K562 (cell line): ENCODE data around the gene UBALD2. TPM values are rescaled to one million over a fixed set of nuclear protein-coding genes. Genes with fewer than 3 reads are reported as not detected.
A peak's percentile ranks its signal among the peaks of the same experiment; 100 is the strongest.

Source experiments
- ATAC-seq: fragments of 200-7000 bp; cut with Tn5 transposase; 3 replicates; pipeline ENCODE4 v1.9.1; 2020; ENCODE audit warnings: moderate library complexity
- BruUV-seq: library from RNA; stranded (reverse); fragments of 400-500 nt; replicated peaks from 2 replicates; lab custom pipeline; 2021; lab: Mats Ljungman, UMichigan
- CTCF ChIA-PET: fragments of 300-600 bp; formaldehyde crosslinking; extraction: SDS; loops from one replicate; lab custom pipeline; 2021; ENCODE audit warnings: low intra/inter-chr PET ratio; lab: Yijun Ruan, JAX
- POLR2A ChIA-PET: fragments of 300-600, 350-650 bp; sonication (Branson Sonifier 250); formaldehyde crosslinking; extraction: SDS; loops from one replicate; lab custom pipeline; 2021; ENCODE audit warnings: antibody characterized with exemption, inconsistent platforms; lab: Yijun Ruan, JAX
- DNase-seq, 4 experiments: peaks; one replicate each; pipeline versions ENCODE4 v3.0.0 to v3.0.0-alpha.2; 2011 to 2018; ENCODE audit warnings: low spot score in 3 of 4, mixed read lengths in 3 of 4; ENCODE audit errors: extremely low read depth in 1 of 4
- FAIRE-seq: peaks from 2 replicates; lab custom pipeline; 2011; peaks lifted over from hg19 to GRCh38; lab: Jason Lieb, UNC
- H2AFZ ChIP-seq: 2 replicates; pipeline ENCODE4 v1.6.0; 2011; ENCODE audit warnings: low read depth, low read length, control low read depth, inconsistent platforms
- H3K27ac ChIP-seq: fragments of 200-600 bp; 3 replicates; pipeline ENCODE4 v1.8.0; 2011; ENCODE audit warnings: low read depth, mild to moderate bottlenecking, control low read depth, inconsistent platforms, low read length, moderate library complexity, mixed read lengths; ENCODE audit errors: extremely low read depth
- H3K27me3 ChIP-seq, 2 experiments: fragments of 300-600 bp in 1 of 2; 2 replicates in 1 of 2; 3 replicates in 1 of 2; pipeline versions ENCODE4 v1.6.0 to v1.8.0; 2011; ENCODE audit warnings: inconsistent platforms in 2 of 2, low read length in 2 of 2, mild to moderate bottlenecking in 1 of 2, mixed read lengths in 1 of 2, moderate library complexity in 1 of 2; ENCODE audit not compliant: control insufficient read depth in 2 of 2, insufficient read depth in 2 of 2
- H3K36me3 ChIP-seq: fragments of 300-600 bp; 3 replicates; pipeline ENCODE4 v1.8.0; 2011; ENCODE audit warnings: mild to moderate bottlenecking, low read length, inconsistent platforms; ENCODE audit not compliant: control insufficient read depth, insufficient read depth
- H3K4me1 ChIP-seq, 2 experiments: fragments of 200-600 bp in 1 of 2; replicated peaks in 1 of 2; 2 replicates in 1 of 2; 3 replicates in 1 of 2; pipeline versions ENCODE4 v1.5.1 to v1.8.0; 2011; ENCODE audit warnings: inconsistent platforms in 2 of 2, low read length in 2 of 2, mild to moderate bottlenecking in 1 of 2, mixed read lengths in 1 of 2, moderate library complexity in 1 of 2; ENCODE audit not compliant: control insufficient read depth in 2 of 2, insufficient read depth in 2 of 2
- H3K4me2 ChIP-seq: 2 replicates; pipeline ENCODE4 v1.6.1; 2011; ENCODE audit warnings: low read length, control low read depth, inconsistent platforms, mixed read lengths; ENCODE audit not compliant: insufficient read depth
- H3K4me3 ChIP-seq: fragments of 200-600 bp; sonication (generic), shearing (Covaris generic); 2 replicates; pipeline ENCODE4 v1.5.1; 2016; ENCODE audit warnings: control low read depth, inconsistent platforms
- H3K79me2 ChIP-seq: fragments of 200-600 bp; 3 replicates; pipeline ENCODE4 v1.8.0; 2011; ENCODE audit warnings: low read length, inconsistent platforms; ENCODE audit not compliant: control insufficient read depth, insufficient read depth
- H3K9ac ChIP-seq, 2 experiments: 2 replicates each; pipeline versions ENCODE4 v1.6.0 to v1.6.1; 2011; ENCODE audit warnings: low read depth in 2 of 2, low read length in 2 of 2, control low read depth in 1 of 2, inconsistent platforms in 1 of 2, mild to moderate bottlenecking in 1 of 2, mixed read lengths in 1 of 2; ENCODE audit not compliant: insufficient read depth in 1 of 2
- H3K9me1 ChIP-seq: one replicate; pipeline ENCODE4 v1.6.0; 2011; ENCODE audit warnings: inconsistent platforms, mild to moderate bottlenecking, low read length, moderate library complexity; ENCODE audit not compliant: control insufficient read depth, insufficient read depth
- H3K9me3 ChIP-seq: replicated peaks from 2 replicates; pipeline ENCODE4 v1.5.1; 2011; ENCODE audit warnings: low read depth, low read length, inconsistent platforms; ENCODE audit not compliant: control insufficient read depth, insufficient read depth
- H4K20me1 ChIP-seq: replicated peaks from 2 replicates; pipeline ENCODE4 v1.6.1; 2011; ENCODE audit warnings: low read length, inconsistent platforms, mixed read lengths; ENCODE audit not compliant: control insufficient read depth, insufficient read depth
- ARNT ChIP-seq, 2 experiments: fragments of 450-650 bp; IDR thresholded peaks; 2 replicates each; pipeline ENCODE4 v1.6.1; 2016; ENCODE audit warnings: mild to moderate bottlenecking in 1 of 2
- ETV1 ChIP-seq: fragments of 450-650 bp; conservative IDR thresholded peaks from 2 replicates; pipeline ENCODE4 v1.6.1; 2016; ENCODE audit warnings: missing genetic modification characterization, control low read depth, low read depth, missing compliant biosample characterization
- FOXM1 ChIP-seq, 2 experiments: fragments of 450-650 bp in 1 of 2; sonication (generic) in 1 of 2; formaldehyde crosslinking in 1 of 2; IDR thresholded peaks; 2 replicates each; pipeline versions ENCODE4 v1.6.1 to v1.9.0; 2017 to 2022; ENCODE audit warnings: low read depth in 2 of 2, mild to moderate bottlenecking in 2 of 2, missing genetic modification reagents in 1 of 2, moderate library complexity in 1 of 2
- GATA2 ChIP-seq: sonication (generic); formaldehyde crosslinking; IDR thresholded peaks from 2 replicates; pipeline ENCODE4 v1.4.0; 2020; ENCODE audit warnings: mild to moderate bottlenecking, missing genetic modification reagents
- KLF13 ChIP-seq: fragments of 450-650 bp; IDR thresholded peaks from 2 replicates; pipeline ENCODE4 v1.6.1; 2016; ENCODE audit warnings: missing genetic modification characterization, low read depth, mild to moderate bottlenecking, missing compliant biosample characterization, moderate library complexity, borderline replicate concordance
- RBFOX2 ChIP-seq: fragments of 200-400 bp; formaldehyde crosslinking; IDR thresholded peaks from 2 replicates; pipeline ENCODE4 v1.6.1; 2017; ENCODE audit warnings: low read depth, mild to moderate bottlenecking, low read length, moderate library complexity
- RBM15 ChIP-seq: fragments of 200-400 bp; formaldehyde crosslinking; IDR thresholded peaks from 2 replicates; pipeline ENCODE4 v1.6.1; 2018; ENCODE audit warnings: mild to moderate bottlenecking, low read length, moderate library complexity; ENCODE audit not compliant: insufficient read depth
- RBM39 ChIP-seq: fragments of 200-400 bp; formaldehyde crosslinking; optimal IDR thresholded peaks from 2 replicates; pipeline ENCODE3; 2018; ENCODE audit warnings: low read depth, low read length
- SMARCA4 ChIP-seq: fragments of 450-650 bp; IDR thresholded peaks from 2 replicates; pipeline ENCODE4 v1.6.1; 2016
- SMARCE1 ChIP-seq: fragments of 450-650 bp; IDR thresholded peaks from 2 replicates; pipeline ENCODE4 v1.7.1; 2016; ENCODE audit warnings: mild to moderate bottlenecking
- TEAD1 ChIP-seq, 2 experiments: fragments of 450-650 bp in 1 of 2; sonication (generic) in 1 of 2; formaldehyde crosslinking; IDR thresholded peaks; 2 replicates each; pipeline versions ENCODE4 v1.4.0 to v1.8.0; 2020 to 2022; ENCODE audit warnings: mild to moderate bottlenecking in 2 of 2, missing genetic modification reagents in 1 of 2
- ZNF263 ChIP-seq: sonication (generic); formaldehyde crosslinking; IDR thresholded peaks from 2 replicates; pipeline ENCODE4 v1.8.0; 2022; ENCODE audit warnings: mild to moderate bottlenecking, missing genetic modification reagents, borderline replicate concordance
- ZNF57 ChIP-seq: fragments of 450-650 bp; formaldehyde crosslinking; IDR thresholded peaks from 2 replicates; pipeline ENCODE4 v1.4.0; 2020; ENCODE audit warnings: mild to moderate bottlenecking, moderate library complexity
- ZNF696 ChIP-seq: fragments of 250-450 bp; sonication (Bioruptor Pico); conservative IDR thresholded peaks from 2 replicates; pipeline ENCODE4 v1.4.0; 2020; ENCODE audit warnings: mild to moderate bottlenecking, moderate library complexity
- WGBS: fragments of 100-300 bp; shearing (Covaris generic); methylation state at CpG from one replicate; pipeline ENCODE4 v1.1.6; 2016; ENCODE audit warnings: low coverage, mixed read lengths; ENCODE audit not compliant: insufficient coverage; ENCODE audit errors: missing lambda C conversion rate; 5-methylcytosine and 5-hydroxymethylcytosine counted together
- in situ Hi-C: fragments of 300-500 bp; cut with MboI; formaldehyde crosslinking; loops from 4 replicates; pipeline ENCODE4 v1.15.0; 2018; ENCODE audit warnings: inconsistent platforms, mixed read lengths
- intact Hi-C: fragments of 100-400 bp; cut with micrococcal nuclease; formaldehyde crosslinking; loops from 2 replicates; pipeline ENCODE4 v1.14.2; 2022
- polyA plus RNA-seq, 8 experiments: library from polyadenylated mRNA; depleted of rRNA in 4 of 8; stranded (reverse) in 5 of 8; unstranded in 3 of 8; fragments of >200 nt; fragmentation: Nextera tagmentation in 2 of 8; fragmentation: Illumina TruSeq in 1 of 8; extraction: Ambion mirVana in 2 of 8; extraction: Trizol in 1 of 8; gene quantifications; 2 replicates each; pipeline versions ENCODE4 v1.2.1 to v1.2.3, GENCODE V29; 2011 to 2014; ENCODE audit warnings: inconsistent platforms in 1 of 8, missing spikeins in 1 of 8
- total RNA-seq, 7 experiments: library from RNA; depleted of rRNA in 6 of 7; stranded (reverse); fragments of >200 nt in 6 of 7; fragmentation: Illumina TruSeq in 2 of 7; extraction: Trizol in 2 of 7; gene quantifications; 2 replicates each; pipeline versions ENCODE4 v1.2.1 to v1.2.3, GENCODE V29; 2011 to 2021; ENCODE audit warnings: low replicate concordance in 1 of 7
- TF ChIP-seq, protein P1 (sequence below): fragments of 450-650 bp; IDR thresholded peaks from 2 replicates; pipeline ENCODE4 v1.6.1; 2018; ENCODE audit not compliant: partially characterized antibody
- TF ChIP-seq, protein P2 (sequence below): fragments of 450-650 bp; formaldehyde crosslinking; IDR thresholded peaks from 2 replicates; pipeline ENCODE4 v1.4.0; 2020; ENCODE audit warnings: mild to moderate bottlenecking, moderate library complexity

The UBALD2 gene
- total and polyA plus RNA-seq, 9 of the 15 experiments (the other 6 are each of a cell fraction or from before 2014, with no cell fraction given), result 2.3 to 94.1 (median 25.3) TPM

DNA sequence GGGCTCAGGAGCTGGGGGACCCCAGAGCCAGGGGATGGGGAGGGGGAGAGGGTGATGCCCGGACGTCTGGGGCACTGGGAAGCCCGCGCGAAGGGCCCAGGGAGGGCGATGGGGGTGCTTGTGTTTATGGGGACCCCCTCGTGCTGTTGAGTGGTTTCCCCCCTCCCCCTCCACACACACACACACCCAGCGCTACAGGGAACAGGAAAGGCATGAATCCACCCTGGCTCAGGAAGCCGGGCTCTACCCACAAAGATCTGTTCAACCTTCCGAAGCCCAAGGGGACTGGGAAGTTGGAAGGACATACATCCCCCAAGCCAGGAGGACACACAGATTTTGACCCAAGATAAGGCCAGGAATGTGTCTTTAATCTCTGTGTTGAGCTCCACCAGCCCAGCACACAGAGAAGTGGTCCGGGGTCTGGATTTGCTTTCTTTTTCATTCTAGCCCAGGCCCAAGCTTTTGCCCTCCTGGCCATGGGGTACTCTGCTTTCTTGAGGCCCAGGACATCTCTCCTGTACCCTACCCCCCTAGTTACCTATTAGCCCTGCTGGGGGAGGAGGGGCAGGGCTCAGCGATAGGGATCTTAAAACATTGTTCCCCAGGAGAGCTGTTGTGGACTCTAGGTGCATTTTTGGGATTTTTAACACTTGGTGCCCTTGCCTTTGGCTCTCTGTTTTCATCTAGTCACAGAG lies 1.2 kb downstream of the UBALD2 start:
- peaks cover 43 to 51% of the 10 kb centered on the region in 2 experiments for H3K4me1 ChIP-seq
- no peaks in the 10 kb centered on the region for H3K9me1 ChIP-seq
- in situ Hi-C loops (no loop called here), intact Hi-C loops (loop anchor here (5.0 kb wide), 2 partner anchors 69 to 84 kb away; no protein-coding TSS in a partner anchor)
- FAIRE-seq, result peak; percentile 26
- peak overlapping the region; percentile 81 for H3K27ac ChIP-seq
- peaks cover 40% of the 10 kb centered on the region for H3K36me3 ChIP-seq
- ATAC-seq, result no peak
- H3K9me3 ChIP-seq, result no peaks in the 10 kb centered on the region
- peak overlapping the region; percentile 91 for H3K4me3 ChIP-seq
- H3K9ac ChIP-seq, result peak overlapping the region; percentile 81 to 96
- H2AFZ ChIP-seq, result no peak overlapping the region; the same call in 1 of the 2 replicates
- DNase-seq, result peak in 1 of 4 experiments; percentile 41
- BruUV-seq, result TSS peak; percentile 44
- CTCF ChIA-PET, result no interaction called here
- H4K20me1 ChIP-seq, result no peaks in the 10 kb centered on the region
- H3K79me2 ChIP-seq, result peaks cover 56% of the 10 kb centered on the region
- peak overlapping the region; percentile 97 for H3K4me2 ChIP-seq
- WGBS, result 0% methylated on average over 7 of the region's 12 CpGs
- POLR2A ChIA-PET, result interaction anchor here (0.7 to 10.6 kb wide), 17 partner anchors 7 to 282 kb away, joined by 3 to 227 read pairs (median 8); partner anchors contain the start of gene RNF157
- H3K27me3 ChIP-seq, result no peaks in the 10 kb centered on the region
- TF ChIP-seq FOXM1 (IDR thresholded peaks at IDR 0.05; ENCODE audit: low read depth) (no peak), FOXM1 (CRISPR knock-in tag; IDR thresholded peaks at IDR 0.05; ENCODE audit: low read depth) (peak; percentile 55; the same call in 1 of the 2 replicates), KLF13 (tag) (no peak), ZNF696 (no peak), RBM39 (peak; percentile 81), SMARCA4 (peak; percentile 34; the same call in 1 of the 2 replicates), TEAD1 (CRISPR knock-in tag; IDR thresholded peaks at IDR 0.05) (peak; percentile 14 to 73; a peak in 2 of 4 replicates), SMARCE1 (peak; percentile 50; the same call in 1 of the 2 replicates), ETV1 (tag) (no peak), RBFOX2 (peak; percentile 22; the same call in 1 of the 2 replicates), ARNT (IDR thresholded peaks at IDR 0.05) (0 out of 4 replicates have a peak, but pooled peaks of 1 of the 2 experiments have one; percentile 35), ZNF57 (CRISPR knock-in tag) (no peak), GATA2 (CRISPR knock-in tag) (peak; percentile 40), RBM15 (no peak), ZNF263 (CRISPR knock-in tag) (0 out of 2 replicates have a peak, but pooled peaks have one; percentile 43)
- TF ChIP-seq, protein P1, sequence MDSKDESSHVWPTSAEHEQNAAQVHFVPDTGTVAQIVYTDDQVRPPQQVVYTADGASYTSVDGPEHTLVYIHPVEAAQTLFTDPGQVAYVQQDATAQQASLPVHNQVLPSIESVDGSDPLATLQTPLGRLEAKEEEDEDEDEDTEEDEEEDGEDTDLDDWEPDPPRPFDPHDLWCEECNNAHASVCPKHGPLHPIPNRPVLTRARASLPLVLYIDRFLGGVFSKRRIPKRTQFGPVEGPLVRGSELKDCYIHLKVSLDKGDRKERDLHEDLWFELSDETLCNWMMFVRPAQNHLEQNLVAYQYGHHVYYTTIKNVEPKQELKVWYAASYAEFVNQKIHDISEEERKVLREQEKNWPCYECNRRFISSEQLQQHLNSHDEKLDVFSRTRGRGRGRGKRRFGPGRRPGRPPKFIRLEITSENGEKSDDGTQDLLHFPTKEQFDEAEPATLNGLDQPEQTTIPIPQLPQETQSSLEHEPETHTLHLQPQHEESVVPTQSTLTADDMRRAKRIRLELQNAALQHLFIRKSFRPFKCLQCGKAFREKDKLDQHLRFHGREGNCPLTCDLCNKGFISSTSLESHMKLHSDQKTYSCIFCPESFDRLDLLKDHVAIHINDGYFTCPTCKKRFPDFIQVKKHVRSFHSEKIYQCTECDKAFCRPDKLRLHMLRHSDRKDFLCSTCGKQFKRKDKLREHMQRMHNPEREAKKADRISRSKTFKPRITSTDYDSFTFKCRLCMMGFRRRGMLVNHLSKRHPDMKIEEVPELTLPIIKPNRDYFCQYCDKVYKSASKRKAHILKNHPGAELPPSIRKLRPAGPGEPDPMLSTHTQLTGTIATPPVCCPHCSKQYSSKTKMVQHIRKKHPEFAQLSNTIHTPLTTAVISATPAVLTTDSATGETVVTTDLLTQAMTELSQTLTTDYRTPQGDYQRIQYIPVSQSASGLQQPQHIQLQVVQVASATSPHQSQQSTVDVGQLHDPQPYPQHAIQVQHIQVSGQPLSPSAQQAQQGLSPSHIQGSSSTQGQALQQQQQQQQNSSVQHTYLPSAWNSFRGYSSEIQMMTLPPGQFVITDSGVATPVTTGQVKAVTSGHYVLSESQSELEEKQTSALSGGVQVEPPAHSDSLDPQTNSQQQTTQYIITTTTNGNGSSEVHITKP, result peak; percentile 28
- TF ChIP-seq, protein P2, sequence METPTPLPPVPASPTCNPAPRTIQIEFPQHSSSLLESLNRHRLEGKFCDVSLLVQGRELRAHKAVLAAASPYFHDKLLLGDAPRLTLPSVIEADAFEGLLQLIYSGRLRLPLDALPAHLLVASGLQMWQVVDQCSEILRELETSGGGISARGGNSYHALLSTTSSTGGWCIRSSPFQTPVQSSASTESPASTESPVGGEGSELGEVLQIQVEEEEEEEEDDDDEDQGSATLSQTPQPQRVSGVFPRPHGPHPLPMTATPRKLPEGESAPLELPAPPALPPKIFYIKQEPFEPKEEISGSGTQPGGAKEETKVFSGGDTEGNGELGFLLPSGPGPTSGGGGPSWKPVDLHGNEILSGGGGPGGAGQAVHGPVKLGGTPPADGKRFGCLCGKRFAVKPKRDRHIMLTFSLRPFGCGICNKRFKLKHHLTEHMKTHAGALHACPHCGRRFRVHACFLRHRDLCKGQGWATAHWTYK (CRISPR knock-in tag), result peak; percentile 27; the same call in 1 of the 2 replicates
